ENCODE measurements around the gene SGTA. TPM values are rescaled to one million over a fixed set of nuclear protein-coding genes. Genes with fewer than 3 reads are reported as not detected.
A peak's percentile ranks its signal among the peaks of the same experiment; 100 is the strongest.

The SGTA gene
- total RNA-seq, 1 experiment from 2014 or later, result 109 TPM

DNA sequence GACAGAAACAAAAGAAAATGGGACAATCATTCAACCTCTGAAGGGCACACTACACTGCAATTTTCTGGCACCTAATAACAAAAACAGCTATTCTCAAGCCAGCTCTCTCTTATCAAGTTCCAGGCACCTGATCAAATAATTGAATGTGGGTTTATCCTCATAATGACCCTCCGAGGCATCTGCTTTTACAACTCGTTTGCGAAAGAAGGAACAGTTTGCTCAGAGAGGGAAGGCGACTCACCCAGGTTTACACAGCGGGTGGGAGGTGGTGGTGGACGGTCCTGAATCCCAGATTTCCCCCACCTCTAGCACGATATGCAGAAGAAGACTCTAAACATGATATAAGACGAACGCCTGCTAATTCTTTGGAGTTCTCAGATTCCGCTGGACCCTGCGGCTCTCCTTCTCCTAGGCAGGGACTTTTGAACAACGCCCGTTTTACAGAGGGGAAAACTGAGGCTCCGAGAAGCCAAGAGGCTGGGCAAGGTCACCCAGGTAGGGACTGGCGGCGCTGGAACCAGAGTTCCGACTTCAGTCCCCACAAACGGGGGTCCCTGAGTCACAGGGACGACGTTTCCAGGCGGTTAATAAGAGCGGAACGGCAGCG, 641 bp downstream of the SGTA start:
- peaks cover 6% of the 10 kb centered on the region; the same call in 1 of the 2 replicates for H4K20me1 ChIP-seq (ENCODE audit: insufficient read depth)
- no peaks in the 10 kb centered on the region for H3K9me2 ChIP-seq (ENCODE audit: insufficient read depth)
- H3K9me3 ChIP-seq (ENCODE audit: control insufficient read depth in 1 of 2, insufficient read depth in 1 of 2, low read depth in 1 of 2, low read length in 2 of 2), result no peaks in the 10 kb centered on the region
- DNase-seq (ENCODE audit: low read depth, low spot score), result no peak
- H3K27me3 ChIP-seq (ENCODE audit: insufficient read depth, low read length), result no peaks in the 10 kb centered on the region
- peak overlapping the region; percentile 94 for H3K4me2 ChIP-seq (ENCODE audit: low read length)
- H3K27ac ChIP-seq (ENCODE audit: low read depth, low read length), result peak overlapping the region; percentile 87
- peaks cover 79% of the 10 kb centered on the region for H3K79me2 ChIP-seq (ENCODE audit: insufficient read depth, low read length)
- peak overlapping the region; percentile 84 to 99 for H3K4me3 ChIP-seq (replicated peaks in 1 of 2; ENCODE audit: low read depth in 1 of 2, low read length in 2 of 2)
- ChIA-PET POLR2A (interaction anchor here (1.1 kb wide), 1 partner anchor 307 kb away, joined by 4 read pairs; the partner anchor contains the start of gene GADD45B), RAD21 (ENCODE audit: low non-redundant PET in 1 of 2, low total read pairs in 2 of 2, uncharacterized antibody in 2 of 2, unreplicated experiment in 2 of 2) (no interaction called here), CTCF (interaction anchor here (0.6 to 1.7 kb wide), 3 partner anchors 33 to 134 kb away, joined by 3 to 9 read pairs (median 6); no protein-coding TSS in a partner anchor)
- peak overlapping the region; percentile 99 for H3K9ac ChIP-seq (ENCODE audit: low read length)
- H2AFZ ChIP-seq (ENCODE audit: low read depth, low read length, poor library complexity, severe bottlenecking), result no peak overlapping the region
- H3K36me3 ChIP-seq (ENCODE audit: control insufficient read depth in 1 of 2, insufficient read depth in 2 of 2, low read length in 2 of 2), result peaks cover 2 to 16% of the 10 kb centered on the region in 2 experiments; a peak in 2 of 4 replicates
- intact Hi-C loops (cut with micrococcal nuclease), result no loop called here
- no peak for ATAC-seq
- TF ChIP-seq, protein P1, sequence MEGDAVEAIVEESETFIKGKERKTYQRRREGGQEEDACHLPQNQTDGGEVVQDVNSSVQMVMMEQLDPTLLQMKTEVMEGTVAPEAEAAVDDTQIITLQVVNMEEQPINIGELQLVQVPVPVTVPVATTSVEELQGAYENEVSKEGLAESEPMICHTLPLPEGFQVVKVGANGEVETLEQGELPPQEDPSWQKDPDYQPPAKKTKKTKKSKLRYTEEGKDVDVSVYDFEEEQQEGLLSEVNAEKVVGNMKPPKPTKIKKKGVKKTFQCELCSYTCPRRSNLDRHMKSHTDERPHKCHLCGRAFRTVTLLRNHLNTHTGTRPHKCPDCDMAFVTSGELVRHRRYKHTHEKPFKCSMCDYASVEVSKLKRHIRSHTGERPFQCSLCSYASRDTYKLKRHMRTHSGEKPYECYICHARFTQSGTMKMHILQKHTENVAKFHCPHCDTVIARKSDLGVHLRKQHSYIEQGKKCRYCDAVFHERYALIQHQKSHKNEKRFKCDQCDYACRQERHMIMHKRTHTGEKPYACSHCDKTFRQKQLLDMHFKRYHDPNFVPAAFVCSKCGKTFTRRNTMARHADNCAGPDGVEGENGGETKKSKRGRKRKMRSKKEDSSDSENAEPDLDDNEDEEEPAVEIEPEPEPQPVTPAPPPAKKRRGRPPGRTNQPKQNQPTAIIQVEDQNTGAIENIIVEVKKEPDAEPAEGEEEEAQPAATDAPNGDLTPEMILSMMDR (IDR thresholded peaks at IDR 0.05 in 2 of 3, conservative IDR thresholded peaks at IDR 0.05 in 1 of 3; ENCODE audit: borderline replicate concordance in 1 of 3, insufficient read depth in 1 of 3, low read depth in 2 of 3, low read length in 2 of 3), result no peak
- TF ChIP-seq RAD21 (IDR thresholded peaks at IDR 0.05; ENCODE audit: low read depth) (no peak), SIN3A (IDR thresholded peaks at IDR 0.05; ENCODE audit: low read depth) (no peak; the same call in 1 of the 2 replicates), CBX3 (IDR thresholded peaks at IDR 0.05; ENCODE audit: low read depth) (no peak), CEBPB (IDR thresholded peaks at IDR 0.05; ENCODE audit: low read depth) (no peak), FOSL1 (IDR thresholded peaks at IDR 0.05; ENCODE audit: low read depth) (no peak), YY1 (IDR thresholded peaks at IDR 0.05; ENCODE audit: extremely low read depth, insufficient replicate concordance, low read depth, low read length) (no peak), POLR2A (IDR thresholded peaks at IDR 0.05; ENCODE audit: borderline replicate concordance, extremely low read depth, insufficient read depth, insufficient read length) (no peak), ZNF274 (IDR thresholded peaks at IDR 0.05; ENCODE audit: low read depth, low read length) (no peak), ZFX (IDR thresholded peaks at IDR 0.05) (no peak), EZH2 (IDR thresholded peaks at IDR 0.05) (no peak), EGR1 (IDR thresholded peaks at IDR 0.05; ENCODE audit: low read depth) (no peak)
- TF ChIP-seq, protein P2, sequence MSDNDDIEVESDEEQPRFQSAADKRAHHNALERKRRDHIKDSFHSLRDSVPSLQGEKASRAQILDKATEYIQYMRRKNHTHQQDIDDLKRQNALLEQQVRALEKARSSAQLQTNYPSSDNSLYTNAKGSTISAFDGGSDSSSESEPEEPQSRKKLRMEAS (IDR thresholded peaks at IDR 0.05), result no peak
- TF ChIP-seq, protein P3, sequence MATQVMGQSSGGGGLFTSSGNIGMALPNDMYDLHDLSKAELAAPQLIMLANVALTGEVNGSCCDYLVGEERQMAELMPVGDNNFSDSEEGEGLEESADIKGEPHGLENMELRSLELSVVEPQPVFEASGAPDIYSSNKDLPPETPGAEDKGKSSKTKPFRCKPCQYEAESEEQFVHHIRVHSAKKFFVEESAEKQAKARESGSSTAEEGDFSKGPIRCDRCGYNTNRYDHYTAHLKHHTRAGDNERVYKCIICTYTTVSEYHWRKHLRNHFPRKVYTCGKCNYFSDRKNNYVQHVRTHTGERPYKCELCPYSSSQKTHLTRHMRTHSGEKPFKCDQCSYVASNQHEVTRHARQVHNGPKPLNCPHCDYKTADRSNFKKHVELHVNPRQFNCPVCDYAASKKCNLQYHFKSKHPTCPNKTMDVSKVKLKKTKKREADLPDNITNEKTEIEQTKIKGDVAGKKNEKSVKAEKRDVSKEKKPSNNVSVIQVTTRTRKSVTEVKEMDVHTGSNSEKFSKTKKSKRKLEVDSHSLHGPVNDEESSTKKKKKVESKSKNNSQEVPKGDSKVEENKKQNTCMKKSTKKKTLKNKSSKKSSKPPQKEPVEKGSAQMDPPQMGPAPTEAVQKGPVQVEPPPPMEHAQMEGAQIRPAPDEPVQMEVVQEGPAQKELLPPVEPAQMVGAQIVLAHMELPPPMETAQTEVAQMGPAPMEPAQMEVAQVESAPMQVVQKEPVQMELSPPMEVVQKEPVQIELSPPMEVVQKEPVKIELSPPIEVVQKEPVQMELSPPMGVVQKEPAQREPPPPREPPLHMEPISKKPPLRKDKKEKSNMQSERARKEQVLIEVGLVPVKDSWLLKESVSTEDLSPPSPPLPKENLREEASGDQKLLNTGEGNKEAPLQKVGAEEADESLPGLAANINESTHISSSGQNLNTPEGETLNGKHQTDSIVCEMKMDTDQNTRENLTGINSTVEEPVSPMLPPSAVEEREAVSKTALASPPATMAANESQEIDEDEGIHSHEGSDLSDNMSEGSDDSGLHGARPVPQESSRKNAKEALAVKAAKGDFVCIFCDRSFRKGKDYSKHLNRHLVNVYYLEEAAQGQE (IDR thresholded peaks at IDR 0.05; ENCODE audit: low read depth), result no peak
- TF ChIP-seq, protein P4, sequence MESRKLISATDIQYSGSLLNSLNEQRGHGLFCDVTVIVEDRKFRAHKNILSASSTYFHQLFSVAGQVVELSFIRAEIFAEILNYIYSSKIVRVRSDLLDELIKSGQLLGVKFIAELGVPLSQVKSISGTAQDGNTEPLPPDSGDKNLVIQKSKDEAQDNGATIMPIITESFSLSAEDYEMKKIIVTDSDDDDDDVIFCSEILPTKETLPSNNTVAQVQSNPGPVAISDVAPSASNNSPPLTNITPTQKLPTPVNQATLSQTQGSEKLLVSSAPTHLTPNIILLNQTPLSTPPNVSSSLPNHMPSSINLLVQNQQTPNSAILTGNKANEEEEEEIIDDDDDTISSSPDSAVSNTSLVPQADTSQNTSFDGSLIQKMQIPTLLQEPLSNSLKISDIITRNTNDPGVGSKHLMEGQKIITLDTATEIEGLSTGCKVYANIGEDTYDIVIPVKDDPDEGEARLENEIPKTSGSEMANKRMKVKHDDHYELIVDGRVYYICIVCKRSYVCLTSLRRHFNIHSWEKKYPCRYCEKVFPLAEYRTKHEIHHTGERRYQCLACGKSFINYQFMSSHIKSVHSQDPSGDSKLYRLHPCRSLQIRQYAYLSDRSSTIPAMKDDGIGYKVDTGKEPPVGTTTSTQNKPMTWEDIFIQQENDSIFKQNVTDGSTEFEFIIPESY (IDR thresholded peaks at IDR 0.05; ENCODE audit: extremely low read depth, insufficient replicate concordance, low read length), result no peak
- BruUV-seq (replicated peaks), result TSS peak; percentile 64
- peaks cover 26 to 42% of the 10 kb centered on the region in 2 experiments for H3K4me1 ChIP-seq (ENCODE audit: control insufficient read depth in 1 of 2, insufficient read depth in 2 of 2, low read length in 2 of 2)

All from HCT116 (cell line).